GM18519 (cell line): ENCODE measurements around the gene TIMP1.
A peak's percentile ranks its signal among the peaks of the same experiment; 100 is the strongest.

Experiments
- ATAC-seq: cut with Tn5 transposase; IDR thresholded peaks from one replicate; pipeline ENCODE4 v1.9.1; 2021; ENCODE audit warnings: mild to moderate bottlenecking, moderate library complexity; ENCODE audit not compliant: unreplicated experiment, low FRiP score

TIMP1 gene

DNA sequence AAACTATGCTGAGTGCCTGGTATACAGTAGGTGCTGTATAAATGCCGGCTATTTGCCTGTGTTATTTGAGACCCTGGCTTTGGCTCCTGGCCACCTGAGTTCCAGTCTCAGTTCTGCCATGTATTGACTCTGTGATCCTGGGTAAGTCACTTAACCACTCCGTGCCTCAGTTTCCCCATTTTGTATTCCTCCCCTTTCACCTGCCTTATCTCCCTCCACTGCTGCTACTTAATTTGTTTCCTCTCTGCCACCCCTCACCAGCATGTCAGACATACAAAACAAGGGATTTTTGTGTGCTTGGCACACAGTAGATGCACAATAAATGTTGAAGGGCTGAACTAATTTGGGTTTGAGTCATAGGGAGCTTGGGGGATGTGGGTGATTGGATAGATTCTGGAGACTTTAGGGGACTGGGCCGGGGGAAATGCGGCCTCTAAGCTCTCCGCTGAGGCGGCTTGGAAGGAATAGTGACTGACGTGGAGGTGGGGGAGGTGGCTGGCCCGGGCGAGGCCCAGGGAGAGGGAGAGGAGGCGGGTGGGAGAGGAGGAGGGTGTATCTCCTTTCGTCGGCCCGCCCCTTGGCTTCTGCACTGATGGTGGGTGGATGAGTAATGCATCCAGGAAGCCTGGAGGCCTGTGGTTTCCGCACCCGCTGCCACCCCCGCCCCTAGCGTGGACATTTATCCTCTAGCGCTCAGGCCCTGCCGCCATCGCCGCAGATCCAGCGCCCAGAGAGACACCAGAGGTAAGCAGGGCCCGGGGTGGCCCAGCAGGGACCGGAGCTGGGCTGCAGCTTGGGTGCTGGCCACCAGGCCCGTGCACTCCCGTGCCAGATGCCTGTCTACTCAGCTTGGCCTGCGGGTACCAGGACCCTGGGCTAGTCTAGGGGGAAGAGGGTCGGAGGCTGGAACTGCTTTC lies at the start of gene TIMP1:
TSS of gene TIMP1 (plus strand) at position 706 of the 917 bp plus-strand sequence. CDS start 980 bp downstream, outside the sequence.
- ATAC-seq = no peak

- no peak for ATAC-seq
These were observed 42.4 kb upstream of the TIMP1 start for GRCh38 chrX:47539860-47540259.

DNA sequence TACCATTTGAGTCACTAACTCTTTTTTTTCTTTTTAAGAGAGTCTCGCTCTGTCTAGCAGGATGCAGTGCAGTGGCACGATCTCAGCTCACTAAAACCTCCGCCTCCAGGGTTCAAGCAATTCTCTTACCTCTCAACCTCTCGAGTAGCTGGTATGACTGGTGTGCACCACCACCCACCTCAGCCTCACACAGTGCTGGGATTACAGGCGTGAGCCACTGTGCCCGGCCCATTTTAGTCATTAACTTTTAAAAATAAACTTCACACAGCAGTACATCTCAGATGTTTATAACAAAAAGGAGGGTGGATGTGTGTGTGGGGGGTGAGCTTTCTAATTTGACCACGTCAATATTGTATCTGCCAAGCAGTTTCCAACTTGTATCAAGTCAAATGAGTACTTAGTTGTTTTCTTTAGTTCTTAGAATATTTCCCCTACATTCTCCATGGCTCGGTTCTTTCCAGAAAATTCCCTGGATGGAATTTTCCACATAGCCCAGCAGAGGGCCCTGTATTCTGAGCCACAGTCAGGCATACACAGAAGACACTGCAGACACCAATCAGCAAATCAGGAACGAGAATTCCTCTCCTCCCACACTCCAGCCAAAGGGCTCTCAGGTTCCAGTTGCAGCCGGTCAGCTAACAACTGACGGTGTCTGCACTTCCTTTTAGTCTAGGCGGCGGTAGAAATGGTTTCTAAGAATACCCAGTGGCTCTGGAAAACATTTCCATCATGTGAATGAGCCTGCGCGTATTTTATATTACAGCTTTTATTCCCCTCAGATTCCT lies 41.3 kb upstream of the TIMP1 start:
- no peak for ATAC-seq

GRCh38 chrX:47543496-47543895 lies 38.7 kb upstream of the TIMP1 start:
- ATAC-seq = no peak

DNA sequence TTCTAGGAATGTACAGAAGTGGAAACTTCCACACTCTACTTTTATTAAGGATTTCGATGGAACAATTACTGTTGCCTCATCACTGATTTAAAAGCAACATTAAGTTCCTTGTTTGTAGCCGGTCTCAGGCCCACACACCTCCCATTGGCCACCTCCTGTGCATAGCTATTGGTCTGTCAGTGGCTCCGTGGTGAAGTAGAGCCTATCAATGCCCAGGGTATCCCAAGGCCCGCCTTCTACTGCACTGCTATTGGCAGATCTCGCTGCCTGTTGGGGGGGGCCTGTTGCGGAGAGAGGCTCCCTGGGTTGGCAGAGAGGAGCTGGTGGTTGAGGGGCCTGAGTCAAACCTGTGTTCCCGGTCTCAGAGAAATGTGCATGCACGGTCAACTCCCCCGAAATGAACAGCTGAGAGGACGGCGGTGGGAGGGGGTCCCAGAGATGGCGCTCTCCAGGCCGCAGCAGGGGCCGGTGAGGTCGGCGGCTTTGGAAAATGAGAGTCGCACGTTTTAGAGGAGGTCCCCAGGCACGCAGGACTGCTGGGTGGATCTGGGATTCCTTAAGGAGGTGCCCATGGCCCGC lies 26.1 kb upstream of the TIMP1 start:
- peak; percentile 70 for ATAC-seq

- no peak for ATAC-seq
These were observed 23.8 kb upstream of the TIMP1 start for GRCh38 chrX:47558436-47558835.

GRCh38 chrX:47560179-47560933 lies 21.9 kb upstream of the TIMP1 start:
- no peak for ATAC-seq

DNA sequence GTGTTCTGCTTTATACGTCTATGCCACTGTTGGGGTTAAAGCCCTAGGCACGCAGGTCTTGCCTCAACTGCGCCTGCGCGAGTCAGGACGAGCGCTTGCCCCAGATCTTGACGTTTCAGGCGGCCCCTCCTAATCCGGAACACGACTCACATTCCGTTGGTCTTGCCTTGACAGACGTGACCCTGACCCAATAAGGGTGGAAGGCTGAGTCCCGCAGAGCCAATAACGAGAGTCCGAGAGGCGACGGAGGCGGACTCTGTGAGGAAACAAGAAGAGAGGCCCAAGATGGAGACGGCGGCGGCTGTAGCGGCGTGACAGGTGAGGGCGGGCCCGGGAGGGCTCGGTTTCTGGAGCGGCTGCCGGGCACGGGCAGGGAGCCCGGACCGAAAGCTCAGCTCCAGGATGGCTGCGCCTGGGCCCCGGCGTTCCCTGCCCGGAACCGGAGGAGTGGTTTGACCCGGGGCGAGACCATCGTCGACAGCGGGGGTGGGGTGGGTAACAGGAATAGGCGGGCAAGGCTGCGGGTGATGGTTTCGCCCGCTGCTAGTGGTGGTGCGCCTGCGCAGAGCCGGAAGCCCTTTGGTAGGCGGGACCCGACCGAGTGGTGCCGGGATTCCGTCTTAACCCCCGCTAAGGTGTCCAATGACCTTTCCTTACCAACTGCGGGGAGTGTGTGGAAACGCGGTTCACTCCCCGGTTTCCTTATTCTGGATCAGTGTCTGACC lies 21.1 kb upstream of the TIMP1 start, which contains the start of gene ARAF:
TSS of gene ARAF (plus strand) at position 272 of the 725 bp plus-strand sequence. CDS start 1,763 bp downstream, outside the sequence.
- ATAC-seq = peak; percentile 74

DNA sequence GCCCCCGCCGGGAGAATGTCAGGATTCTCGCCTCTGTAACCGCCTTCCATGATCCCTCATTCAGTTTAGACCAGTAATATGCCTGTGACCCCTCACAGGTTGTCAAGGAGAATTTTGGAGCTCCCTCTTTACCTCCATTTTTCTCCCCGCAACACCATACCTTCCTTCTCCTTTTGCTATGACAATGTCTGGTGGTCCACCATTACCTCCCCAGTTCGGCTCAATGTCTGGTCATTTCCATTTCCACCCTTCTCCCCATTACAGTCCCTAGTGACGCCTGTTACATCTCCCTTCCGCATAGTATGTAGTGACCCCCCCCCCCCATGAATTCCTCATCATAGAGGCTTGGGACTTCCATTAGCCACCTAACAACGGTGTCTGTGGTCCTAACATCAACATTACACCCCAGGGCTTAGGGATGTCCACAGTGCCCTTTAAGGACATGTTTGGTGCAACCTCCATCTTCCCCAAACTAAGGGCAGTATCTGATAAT lies 20.5 kb upstream of the TIMP1 start:
- ATAC-seq = no peak

DNA sequence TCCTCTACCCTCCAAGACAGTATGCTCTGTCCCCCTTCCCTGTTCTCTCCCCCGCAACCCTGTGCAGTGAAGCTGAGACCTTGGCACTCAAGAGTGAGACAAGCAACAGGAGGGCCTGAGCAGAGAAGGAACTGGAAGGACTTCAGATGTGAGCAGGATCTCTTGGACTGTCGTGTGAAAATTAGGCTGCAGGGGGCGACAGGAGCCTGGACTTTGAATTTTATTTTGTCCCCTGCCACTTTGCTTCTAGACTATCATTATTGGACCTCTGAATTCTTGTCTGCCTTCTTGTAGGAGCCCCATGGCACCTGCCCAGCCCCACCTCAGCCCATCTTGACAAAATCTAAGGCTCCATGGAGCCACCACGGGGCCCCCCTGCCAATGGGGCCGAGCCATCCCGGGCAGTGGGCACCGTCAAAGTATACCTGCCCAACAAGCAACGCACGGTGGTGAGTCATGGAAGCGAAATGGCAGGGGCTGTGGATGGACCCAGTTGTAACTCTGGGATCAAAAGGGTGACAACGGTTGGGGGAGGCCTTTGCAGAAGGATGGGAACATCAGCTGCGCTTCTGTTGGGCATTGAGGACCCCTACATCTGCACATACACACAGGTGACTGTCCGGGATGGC lies 19.5 kb upstream of the TIMP1 start:
- no peak for ATAC-seq

DNA sequence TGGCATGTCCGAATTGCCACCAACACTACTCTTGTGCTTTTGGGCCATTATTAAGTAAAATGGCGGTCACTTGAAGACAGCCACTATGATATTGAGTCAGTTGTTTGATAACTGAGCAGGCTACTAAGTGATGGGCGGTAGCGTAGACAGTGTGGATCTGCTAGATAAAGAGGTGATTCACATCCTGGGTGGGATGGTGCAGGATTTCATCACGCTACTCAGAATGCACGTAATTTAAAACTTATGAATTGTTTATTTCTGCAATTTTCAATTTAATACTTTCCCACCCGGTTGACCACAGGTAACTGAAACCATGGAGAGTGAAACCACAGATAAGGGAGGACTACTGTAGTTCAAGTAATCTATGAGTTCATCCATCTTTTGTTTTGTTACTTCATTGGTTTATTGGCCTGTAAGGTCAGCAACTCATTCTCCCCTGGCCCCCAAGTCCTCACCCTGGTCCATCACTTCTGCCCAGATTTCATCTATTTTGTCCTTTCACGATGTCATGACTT lies 18.4 kb upstream of the TIMP1 start:
- ATAC-seq = no peak

DNA sequence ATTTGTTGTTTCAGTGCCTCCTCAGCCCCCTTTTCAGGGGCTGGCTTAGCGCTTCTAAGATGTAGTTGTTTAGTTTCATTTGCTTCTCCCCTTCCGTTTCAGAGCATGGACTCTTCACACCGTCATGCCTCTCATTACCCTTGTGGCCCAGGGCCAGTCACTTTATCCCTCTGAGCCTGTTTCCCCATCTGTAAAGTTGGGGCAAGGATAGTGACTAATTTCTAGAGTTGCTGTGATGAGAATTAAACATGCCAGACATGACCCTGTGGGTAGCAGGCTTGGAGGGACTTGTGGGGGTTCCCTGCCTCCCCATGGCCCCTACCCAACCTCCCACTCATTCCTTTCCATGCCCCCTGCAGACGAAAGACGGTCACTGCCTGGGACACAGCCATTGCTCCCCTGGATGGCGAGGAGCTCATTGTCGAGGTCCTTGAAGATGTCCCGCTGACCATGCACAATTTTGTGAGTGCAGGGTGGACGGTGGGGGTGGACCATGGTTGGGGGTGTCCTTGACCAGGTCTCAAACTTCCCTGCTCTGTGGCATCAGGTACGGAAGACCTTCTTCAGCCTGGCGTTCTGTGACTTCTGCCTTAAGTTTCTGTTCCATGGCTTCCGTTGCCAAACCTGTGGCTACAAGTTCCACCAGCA lies 17.7 kb upstream of the TIMP1 start:
- no peak for ATAC-seq

GRCh38 chrX:47566841-47567240 lies 15.4 kb upstream of the TIMP1 start:
- no peak for ATAC-seq

GRCh38 chrX:47568656-47569295 lies 13.5 kb upstream of the TIMP1 start:
- no peak for ATAC-seq

- no peak for ATAC-seq
These were observed 11.4 kb upstream of the TIMP1 start for GRCh38 chrX:47570794-47571193.

DNA sequence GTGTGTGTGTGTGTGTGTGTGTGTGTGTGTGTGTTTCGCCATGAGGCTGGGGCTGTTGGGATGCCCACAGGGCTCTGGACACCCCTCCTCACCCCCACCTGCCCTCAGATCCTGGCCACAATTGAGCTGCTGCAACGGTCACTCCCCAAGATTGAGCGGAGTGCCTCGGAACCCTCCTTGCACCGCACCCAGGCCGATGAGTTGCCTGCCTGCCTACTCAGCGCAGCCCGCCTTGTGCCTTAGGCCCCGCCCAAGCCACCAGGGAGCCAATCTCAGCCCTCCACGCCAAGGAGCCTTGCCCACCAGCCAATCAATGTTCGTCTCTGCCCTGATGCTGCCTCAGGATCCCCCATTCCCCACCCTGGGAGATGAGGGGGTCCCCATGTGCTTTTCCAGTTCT lies 11.0 kb upstream of the TIMP1 start:
- ATAC-seq = no peak

DNA sequence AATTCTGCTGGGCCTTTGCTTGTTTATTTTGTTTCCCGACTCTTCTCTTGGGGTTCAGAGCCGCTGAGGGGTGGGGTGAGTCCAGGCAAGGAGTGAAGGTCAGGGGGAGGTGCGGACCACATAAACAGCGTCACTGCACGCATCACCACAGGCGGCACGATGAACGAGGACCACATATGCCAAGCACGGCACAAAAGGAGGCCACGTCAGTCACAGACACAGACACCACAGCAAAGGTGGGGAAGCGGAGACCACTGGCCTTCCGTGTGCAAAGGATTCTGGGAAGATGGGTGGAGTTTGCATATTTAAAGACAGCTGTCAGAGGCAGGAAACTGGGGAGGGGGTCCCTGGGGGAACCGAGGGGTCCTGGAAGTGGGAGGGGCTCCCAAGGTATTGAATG lies 10.3 kb upstream of the TIMP1 start:
- ATAC-seq = no peak
